GM23248 (cell line): ENCODE results near the gene CD1E. TPM values are rescaled to one million over a fixed set of nuclear protein-coding genes. Genes with fewer than 3 reads are reported as not detected.
"Not testable (repeated sequence)": the region's sequence is repeated elsewhere in the genome, so short reads cannot be mapped to it uniquely, and the experiment has no call there.

ENCODE experiments used
- DNase-seq: peaks from one replicate; pipeline ENCODE4 v3.0.0-alpha.2; 2015
- H2AFZ ChIP-seq: fragments of 200-600 bp; sonication (generic); 2 replicates; pipeline ENCODE4 v1.6.1; 2016; ENCODE audit warnings: antibody characterized with exemption
- H3F3A ChIP-seq: fragments of 200-600 bp; sonication (generic); 2 replicates; pipeline ENCODE4 v1.6.1; 2016; ENCODE audit warnings: mild to moderate bottlenecking, antibody characterized with exemption, mixed run types; ENCODE audit not compliant: insufficient read depth
- H3K27ac ChIP-seq: fragments of 200-600 bp; sonication (generic); 2 replicates; pipeline ENCODE4 v1.5.1; 2016; ENCODE audit warnings: mild to moderate bottlenecking
- H3K27me3 ChIP-seq: fragments of 200-600 bp; sonication (generic); replicated peaks from 2 replicates; pipeline ENCODE4 v1.6.1; 2016; ENCODE audit warnings: mild to moderate bottlenecking; ENCODE audit not compliant: insufficient read depth
- H3K36me3 ChIP-seq: fragments of 200-600 bp; sonication (generic); 2 replicates; pipeline ENCODE4 v1.6.1; 2016; ENCODE audit warnings: low read depth, mild to moderate bottlenecking
- H3K4me1 ChIP-seq: fragments of 200-600 bp; sonication (generic); 2 replicates; pipeline ENCODE4 v1.6.1; 2016; ENCODE audit warnings: mild to moderate bottlenecking; ENCODE audit not compliant: insufficient read depth
- H3K4me2 ChIP-seq: fragments of 200-600 bp; sonication (generic); one replicate; pipeline ENCODE4 v1.6.1; 2016; ENCODE audit warnings: mild to moderate bottlenecking; ENCODE audit not compliant: unreplicated experiment
- H3K4me3 ChIP-seq: fragments of 200-600 bp; sonication (generic); 2 replicates; pipeline ENCODE4 v1.5.1; 2016; ENCODE audit warnings: mild to moderate bottlenecking
- H3K79me2 ChIP-seq: fragments of 200-600 bp; sonication (generic); 2 replicates; pipeline ENCODE4 v1.6.1; 2016; ENCODE audit warnings: mild to moderate bottlenecking; ENCODE audit not compliant: insufficient read depth
- H3K9ac ChIP-seq: fragments of 200-600 bp; sonication (generic); 2 replicates; pipeline ENCODE4 v1.6.1; 2016; ENCODE audit warnings: mild to moderate bottlenecking
- H3K9me2 ChIP-seq: fragments of 200-600 bp; sonication (generic); 2 replicates; pipeline ENCODE4 v1.6.1; 2016; ENCODE audit warnings: mixed run types, mild to moderate bottlenecking, moderate library complexity; ENCODE audit not compliant: insufficient read depth
- H3K9me3 ChIP-seq: fragments of 200-600 bp; sonication (generic); one replicate; pipeline ENCODE4 v1.6.1; 2017; ENCODE audit warnings: low read depth
- H4K20me1 ChIP-seq: fragments of 200-600 bp; sonication (generic); 2 replicates; pipeline ENCODE4 v1.6.0; 2016; ENCODE audit not compliant: insufficient read depth
- EZH2 ChIP-seq: fragments of 200-600 bp; sonication (generic); IDR thresholded peaks from 2 replicates; pipeline ENCODE4 v1.6.1; 2018; ENCODE audit warnings: antibody characterized with exemption, mild to moderate bottlenecking; ENCODE audit not compliant: insufficient read depth, poor library complexity, severe bottlenecking
- EZH2phosphoT487 ChIP-seq: fragments of 200-600 bp; sonication (generic); IDR thresholded peaks from 2 replicates; pipeline ENCODE4 v1.6.1; 2018; ENCODE audit warnings: antibody characterized with exemption, moderate library complexity, mild to moderate bottlenecking, low read depth; ENCODE audit not compliant: insufficient read depth
- WGBS, 2 experiments: methylation state at CpG; one replicate each; pipeline ENCODE4 v1.1.6; 2015 to 2017; ENCODE audit warnings: low lambda C conversion rate in 2 of 2, low coverage in 1 of 2; ENCODE audit errors: missing lambda C conversion rate in 2 of 2; 5-methylcytosine and 5-hydroxymethylcytosine counted together
- in situ Hi-C: fragments of 300-500 bp; cut with MboI; formaldehyde crosslinking; loops from 2 replicates; pipeline ENCODE4 v1.15.0; 2020
- polyA plus RNA-seq: library from polyadenylated mRNA; unstranded; fragments of >200 nt; fragmentation: Nextera tagmentation; extraction: Ambion mirVana; gene quantifications from 2 replicates; pipeline ENCODE4 v1.2.1, GENCODE V29; 2016
- total RNA-seq: library from RNA; depleted of rRNA; stranded (reverse); fragments of >200 nt; shearing (Covaris generic); gene quantifications from 2 replicates; pipeline ENCODE4 v1.2.3, GENCODE V29; 2014

The CD1E gene
- total and polyA plus RNA-seq, 2 experiments from 2014 or later: not detected

- H3F3A ChIP-seq: no peaks in the 10 kb centered on the region
- no peaks in the 10 kb centered on the region for H3K4me1 ChIP-seq
- no peak overlapping the region for H3K4me3 ChIP-seq
- TF ChIP-seq EZH2 (no peak), EZH2phosphoT487 (no peak)
- no peaks in the 10 kb centered on the region for H4K20me1 ChIP-seq
- H3K79me2 ChIP-seq: no peaks in the 10 kb centered on the region
- H3K36me3 ChIP-seq: no peaks in the 10 kb centered on the region
- no peak for DNase-seq
- in situ Hi-C loops: no loop called here
- no peak overlapping the region for H2AFZ ChIP-seq
- H3K9ac ChIP-seq: no peak overlapping the region
- H3K9me2 ChIP-seq: no peaks in the 10 kb centered on the region
- H3K27ac ChIP-seq: no peak overlapping the region
- no peaks in the 10 kb centered on the region for H3K27me3 ChIP-seq
- WGBS, 2 experiments: 10 to 11% methylated on average over 6 of the region's 6 CpGs
- no peaks in the 10 kb centered on the region for H3K9me3 ChIP-seq
- H3K4me2 ChIP-seq: no peak overlapping the region
These were observed 17.7 kb downstream of the CD1E start for GRCh38 chr1:158371188-158371953.

GRCh38 chr1:158374101-158374500 lies 20.4 kb downstream of the CD1E start:
- H4K20me1 ChIP-seq, H3F3A ChIP-seq, H3K9ac ChIP-seq, H3K36me3 ChIP-seq, DNase-seq, H3K4me2 ChIP-seq, H3K79me2 ChIP-seq, H2AFZ ChIP-seq, H3K9me3 ChIP-seq, H3K4me1 ChIP-seq, H3K9me2 ChIP-seq, H3K27me3 ChIP-seq, in situ Hi-C loops, H3K4me3 ChIP-seq, H3K27ac ChIP-seq: not testable (repeated sequence)
- 66 to 72% methylated on average over 19 to 20 of the region's 25 CpGs for WGBS, 2 experiments

- Histone ChIP-seq H3K4me2 (no peak overlapping the region), H3K27me3 (no peaks in the 10 kb centered on the region), H3K4me1 (no peaks in the 10 kb centered on the region), H3K27ac (no peak overlapping the region), H3K4me3 (no peak overlapping the region), H4K20me1 (no peaks in the 10 kb centered on the region), H2AFZ (no peak overlapping the region), H3F3A (no peaks in the 10 kb centered on the region), H3K9ac (no peak overlapping the region), H3K36me3 (no peaks in the 10 kb centered on the region), H3K9me3 (no peaks in the 10 kb centered on the region), H3K79me2 (no peaks in the 10 kb centered on the region), H3K9me2 (no peaks in the 10 kb centered on the region)
- in situ Hi-C loops: no loop called here
- no peak for TF ChIP-seq EZH2
- no peak for DNase-seq
- WGBS, 2 experiments: 22 to 29% methylated on average over 1 of the region's 1 CpG
These were observed 21.2 kb downstream of the CD1E start for GRCh38 chr1:158374860-158375259.

- Histone ChIP-seq H3K4me3 (no peak overlapping the region), H4K20me1 (no peaks in the 10 kb centered on the region), H3K27ac (no peak overlapping the region), H3K9me2 (no peaks in the 10 kb centered on the region), H3K9ac (no peak overlapping the region), H3K36me3 (no peaks in the 10 kb centered on the region), H3K27me3 (no peaks in the 10 kb centered on the region), H3K4me1 (no peaks in the 10 kb centered on the region), H3K79me2 (no peaks in the 10 kb centered on the region), H3K9me3 (no peaks in the 10 kb centered on the region), H2AFZ (no peak overlapping the region), H3F3A (no peaks in the 10 kb centered on the region), H3K4me2 (no peak overlapping the region)
- no peak for TF ChIP-seq EZH2
- TF ChIP-seq EZH2phosphoT487: no peak
- DNase-seq: no peak
- 0 to 3% methylated on average over 1 of the region's 1 CpG for WGBS, 2 experiments
- in situ Hi-C loops: no loop called here
These were observed 36.6 kb downstream of the CD1E start for GRCh38 chr1:158390331-158390730.

- Histone ChIP-seq H3K27me3 (no peaks in the 10 kb centered on the region), H3K27ac (no peak overlapping the region), H3K9me2 (no peaks in the 10 kb centered on the region), H3K4me3 (no peak overlapping the region), H3K9me3 (no peaks in the 10 kb centered on the region), H4K20me1 (no peaks in the 10 kb centered on the region), H3K9ac (no peak overlapping the region), H3K79me2 (no peaks in the 10 kb centered on the region), H3K4me2 (no peak overlapping the region), H3K36me3 (no peaks in the 10 kb centered on the region), H3F3A (no peaks in the 10 kb centered on the region), H3K4me1 (no peaks in the 10 kb centered on the region), H2AFZ (no peak overlapping the region)
- in situ Hi-C loops: no loop called here
- TF ChIP-seq EZH2 (no peak), EZH2phosphoT487 (no peak)
- DNase-seq: no peak
These were observed 37.4 kb downstream of the CD1E start for GRCh38 chr1:158391099-158391498.
